Smooth muscle cell (in vitro differentiated cells): ENCODE data around the gene LNX2. TPM values are rescaled to one million over a fixed set of nuclear protein-coding genes. Genes with fewer than 3 reads are reported as not detected.
A peak's percentile ranks its signal among the peaks of the same experiment; 100 is the strongest.

ENCODE experiments used
- DNase-seq: peaks from one replicate; lab custom pipeline; 2025; ENCODE audit not compliant: unreplicated experiment; lab: John Stamatoyannopoulos, UW
- H2AFZ ChIP-seq: fragments of 200-600 bp; sonication (generic); 2 replicates; pipeline ENCODE4 v1.6.0; 2016; ENCODE audit warnings: antibody characterized with exemption, low read depth, mild to moderate bottlenecking
- H3F3A ChIP-seq: fragments of 200-600 bp; sonication (generic); 2 replicates; pipeline ENCODE4 v1.6.0; 2017; ENCODE audit warnings: antibody characterized with exemption, low read depth
- H3K27ac ChIP-seq: fragments of 200-600 bp; sonication (generic); 2 replicates; pipeline ENCODE4 v1.5.1; 2016; ENCODE audit warnings: low read depth, mild to moderate bottlenecking
- H3K27me3 ChIP-seq: fragments of 200-600 bp; sonication (generic); 2 replicates; pipeline ENCODE4 v1.6.1; 2016; ENCODE audit warnings: low read depth, mild to moderate bottlenecking
- H3K36me3 ChIP-seq: fragments of 200-600 bp; sonication (generic); 2 replicates; pipeline ENCODE4 v1.5.1; 2016; ENCODE audit warnings: low read depth
- H3K4me1 ChIP-seq: fragments of 200-600 bp; sonication (generic); 2 replicates; pipeline ENCODE4 v1.5.1; 2016; ENCODE audit warnings: low read depth
- H3K4me2 ChIP-seq: fragments of 200-600 bp; sonication (generic); 2 replicates; pipeline ENCODE4 v1.6.0; 2016; ENCODE audit warnings: mild to moderate bottlenecking
- H3K4me3 ChIP-seq: fragments of 200-600 bp; sonication (generic); 2 replicates; pipeline ENCODE4 v1.5.1; 2016; ENCODE audit warnings: mild to moderate bottlenecking
- H3K79me2 ChIP-seq: fragments of 200-600 bp; sonication (generic); 2 replicates; pipeline ENCODE4 v1.6.0; 2016; ENCODE audit warnings: low read depth, mild to moderate bottlenecking
- H3K9ac ChIP-seq: fragments of 200-600 bp; sonication (generic); 2 replicates; pipeline ENCODE4 v1.6.0; 2016; ENCODE audit warnings: low read depth
- H3K9me3 ChIP-seq: fragments of 200-600 bp; sonication (generic); replicated peaks from 2 replicates; pipeline ENCODE4 v1.5.1; 2016; ENCODE audit warnings: low read depth
- H4K20me1 ChIP-seq: fragments of 200-600 bp; sonication (generic); 2 replicates; pipeline ENCODE4 v1.6.0; 2016; ENCODE audit warnings: low read depth
- WGBS: methylation state at CpG from one replicate; pipeline ENCODE4 v1.1.7; 2016; ENCODE audit warnings: low lambda C conversion rate; 5-methylcytosine and 5-hydroxymethylcytosine counted together
- polyA plus RNA-seq: library from polyadenylated mRNA; unstranded; fragments of >200 nt; fragmentation: Nextera tagmentation; extraction: Ambion mirVana; gene quantifications from 2 replicates; pipeline ENCODE4 v1.2.1, GENCODE V29; 2016
- total RNA-seq: library from RNA; depleted of rRNA; stranded (reverse); fragments of >200 nt; gene quantifications from 2 replicates; pipeline ENCODE4 v1.2.3, GENCODE V29; 2014
- TF ChIP-seq, protein P1 (sequence below): fragments of 200-600 bp; sonication (generic); IDR thresholded peaks from 2 replicates; pipeline ENCODE4 v1.5.1; 2017; ENCODE audit warnings: borderline replicate concordance, mild to moderate bottlenecking, antibody characterized with exemption; ENCODE audit not compliant: insufficient read depth, poor library complexity, severe bottlenecking

LNX2 gene
- total RNA-seq: 7.3 and 11.7 TPM in 2 replicates
- polyA plus RNA-seq: 4.8 and 5.5 TPM in 2 replicates

DNA sequence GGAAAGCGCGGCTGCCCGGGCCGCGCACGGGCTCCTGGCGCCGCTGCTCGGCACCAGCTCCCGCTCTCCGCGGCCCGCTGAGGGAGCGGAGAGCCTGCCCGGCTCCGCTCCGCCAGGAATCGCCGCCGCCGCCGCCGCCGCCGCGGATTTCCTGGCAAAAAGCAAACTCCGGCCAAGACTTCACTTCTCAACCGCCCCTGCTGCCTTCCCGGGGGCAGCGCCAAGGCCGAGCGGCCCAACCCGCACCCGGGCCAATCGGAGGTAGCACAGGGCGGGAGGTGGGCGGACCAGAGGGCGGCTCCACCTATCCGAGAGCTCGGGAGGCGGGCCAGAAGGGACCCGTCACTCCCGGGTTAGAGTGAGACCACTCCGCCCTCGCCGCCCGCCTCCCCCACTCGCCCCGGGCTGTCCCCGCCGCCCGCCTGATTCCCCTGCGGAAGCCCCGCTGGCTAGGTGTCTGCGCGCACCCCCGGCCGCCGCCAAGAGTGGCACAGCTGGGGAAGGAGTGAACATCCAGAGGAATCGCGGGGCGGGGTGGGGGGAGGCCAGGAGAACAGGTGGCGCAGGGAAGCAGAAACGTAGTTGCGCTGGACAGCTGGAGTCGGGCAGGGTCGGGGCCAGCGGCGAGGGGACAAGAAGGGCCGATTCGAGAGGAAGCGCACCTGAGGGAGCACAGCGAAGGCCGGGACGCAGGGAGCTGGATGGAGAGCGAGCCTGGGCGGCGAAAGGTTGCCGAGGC lies at the start of gene LNX2:
LNX2 (minus strand) TSS at position 153 of the 739 bp plus-strand sequence. CDS start 38,826 bp downstream, outside the sequence.
- Histone ChIP-seq H3K79me2 (peaks cover 80% of the 10 kb centered on the region), H3F3A (peaks cover 7% of the 10 kb centered on the region), H3K9me3 (no peaks in the 10 kb centered on the region), H3K27me3 (no peaks in the 10 kb centered on the region), H3K36me3 (no peaks in the 10 kb centered on the region), H2AFZ (peak within 1 kb of the TSS; percentile 97), H4K20me1 (peaks cover 69% of the 10 kb centered on the region), H3K4me3 (peak within 1 kb of the TSS; percentile 94), H3K27ac (peak within 1 kb of the TSS; percentile 77), H3K9ac (peak within 1 kb of the TSS; percentile 53), H3K4me1 (peaks cover 18% of the 10 kb centered on the region), H3K4me2 (peak within 1 kb of the TSS; percentile 94)
- TF ChIP-seq, protein P1, sequence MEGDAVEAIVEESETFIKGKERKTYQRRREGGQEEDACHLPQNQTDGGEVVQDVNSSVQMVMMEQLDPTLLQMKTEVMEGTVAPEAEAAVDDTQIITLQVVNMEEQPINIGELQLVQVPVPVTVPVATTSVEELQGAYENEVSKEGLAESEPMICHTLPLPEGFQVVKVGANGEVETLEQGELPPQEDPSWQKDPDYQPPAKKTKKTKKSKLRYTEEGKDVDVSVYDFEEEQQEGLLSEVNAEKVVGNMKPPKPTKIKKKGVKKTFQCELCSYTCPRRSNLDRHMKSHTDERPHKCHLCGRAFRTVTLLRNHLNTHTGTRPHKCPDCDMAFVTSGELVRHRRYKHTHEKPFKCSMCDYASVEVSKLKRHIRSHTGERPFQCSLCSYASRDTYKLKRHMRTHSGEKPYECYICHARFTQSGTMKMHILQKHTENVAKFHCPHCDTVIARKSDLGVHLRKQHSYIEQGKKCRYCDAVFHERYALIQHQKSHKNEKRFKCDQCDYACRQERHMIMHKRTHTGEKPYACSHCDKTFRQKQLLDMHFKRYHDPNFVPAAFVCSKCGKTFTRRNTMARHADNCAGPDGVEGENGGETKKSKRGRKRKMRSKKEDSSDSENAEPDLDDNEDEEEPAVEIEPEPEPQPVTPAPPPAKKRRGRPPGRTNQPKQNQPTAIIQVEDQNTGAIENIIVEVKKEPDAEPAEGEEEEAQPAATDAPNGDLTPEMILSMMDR: no peak
- DNase-seq: peak; percentile 86
- 1% methylated on average over 73 of the region's 79 CpGs for WGBS

GRCh38 chr13:27667946-27668345 lies 47.6 kb upstream of the LNX2 start:
- no peak overlapping the region for H3K27ac ChIP-seq
- H3F3A ChIP-seq: no peaks in the 10 kb centered on the region
- H3K4me3 ChIP-seq: no peak overlapping the region
- no peak overlapping the region for H2AFZ ChIP-seq
- no peaks in the 10 kb centered on the region for H3K36me3 ChIP-seq
- DNase-seq: no peak
- no peaks in the 10 kb centered on the region for H3K4me1 ChIP-seq
- peaks cover 7% of the 10 kb centered on the region for H4K20me1 ChIP-seq
- H3K9ac ChIP-seq: no peak overlapping the region
- TF ChIP-seq, protein P1: no peak
- no peaks in the 10 kb centered on the region for H3K27me3 ChIP-seq
- H3K4me2 ChIP-seq: no peak overlapping the region
- H3K79me2 ChIP-seq: no peaks in the 10 kb centered on the region
- 36% methylated on average over 2 of the region's 2 CpGs for WGBS
- no peaks in the 10 kb centered on the region for H3K9me3 ChIP-seq

GRCh38 chr13:27666951-27667350 lies 46.6 kb upstream of the LNX2 start:
- Histone ChIP-seq H3K9me3 (no peaks in the 10 kb centered on the region), H3K36me3 (no peaks in the 10 kb centered on the region), H3K9ac (no peak overlapping the region), H4K20me1 (peaks cover 16% of the 10 kb centered on the region), H3K4me1 (no peaks in the 10 kb centered on the region), H3K79me2 (peaks cover 5% of the 10 kb centered on the region), H3K27ac (no peak overlapping the region), H3K4me3 (no peak overlapping the region), H3K27me3 (no peaks in the 10 kb centered on the region), H3K4me2 (no peak overlapping the region), H2AFZ (no peak overlapping the region), H3F3A (no peaks in the 10 kb centered on the region)
- no peak for DNase-seq
- 94% methylated on average over 3 of the region's 3 CpGs for WGBS
- TF ChIP-seq, protein P1: no peak

DNA sequence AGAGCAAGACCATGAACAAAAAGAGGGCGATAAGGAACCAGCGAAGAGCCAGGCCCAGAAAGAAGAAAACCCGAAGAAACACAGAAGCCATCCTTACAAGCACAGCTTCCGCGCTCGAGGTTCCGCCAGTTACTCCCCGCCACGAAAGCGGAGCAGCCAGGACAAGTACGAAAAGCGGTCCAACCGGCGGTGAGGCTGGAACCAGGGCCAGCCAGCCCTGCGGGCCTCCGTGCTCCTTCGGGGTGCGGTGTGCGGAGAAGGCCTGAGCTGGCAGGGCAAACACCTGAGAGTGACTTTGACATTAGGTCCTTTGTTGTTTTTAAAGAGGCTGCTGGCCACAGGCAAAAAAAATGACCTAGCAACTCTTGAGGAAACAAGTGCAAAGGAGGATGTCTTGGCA lies 45.4 kb upstream of the LNX2 start:
- H3K27ac ChIP-seq: no peak overlapping the region
- H3K4me3 ChIP-seq: no peak overlapping the region
- 92% methylated on average over 19 of the region's 19 CpGs for WGBS
- TF ChIP-seq, protein P1: no peak
- peaks cover 5% of the 10 kb centered on the region for H3K79me2 ChIP-seq
- DNase-seq: no peak
- H2AFZ ChIP-seq: no peak overlapping the region
- H3K27me3 ChIP-seq: no peaks in the 10 kb centered on the region
- no peak overlapping the region for H3K9ac ChIP-seq
- H4K20me1 ChIP-seq: peaks cover 19% of the 10 kb centered on the region
- no peak overlapping the region for H3K4me2 ChIP-seq
- H3K4me1 ChIP-seq: no peaks in the 10 kb centered on the region
- H3K9me3 ChIP-seq: no peaks in the 10 kb centered on the region
- no peaks in the 10 kb centered on the region for H3F3A ChIP-seq
- no peaks in the 10 kb centered on the region for H3K36me3 ChIP-seq
